Body of pancreas (tissue), 4 donors: ENCODE measurements around the gene SMG7. TPM values are rescaled to one million over a fixed set of nuclear protein-coding genes. Genes with fewer than 3 reads are reported as not detected.

Experiments
- ATAC-seq: fragments of 150-250 bp; one replicate; pipeline ENCODE4 v1.9.1; 2016
- DNase-seq, 4 donors: peaks; one replicate each; pipeline ENCODE4 v3.0.0-alpha.2; 2019
- H3K27ac ChIP-seq, 4 donors: fragments of 200-600 bp; sonication (generic); 1 replicate in 3 of 4; 2 replicates in 1 of 4; pipeline versions ENCODE4 v1.5.1 to v1.6.1; 2016 to 2019; ENCODE audit warnings: mild to moderate bottlenecking in 1 of 4, mixed read lengths in 1 of 4, moderate library complexity in 1 of 4
- H3K27me3 ChIP-seq, 2 donors: fragments of 200-600 bp; sonication (generic); one replicate each; pipeline ENCODE4 v1.6.0; 2016; ENCODE audit warnings: mild to moderate bottlenecking in 1 of 2
- H3K36me3 ChIP-seq, 2 donors: fragments of 200-600 bp; sonication (generic); replicated peaks in 1 of 2; 2 replicates each; pipeline ENCODE4 v1.5.1; 2016; ENCODE audit warnings: low read depth in 2 of 2; ENCODE audit not compliant: insufficient read depth in 1 of 2
- H3K4me1 ChIP-seq: fragments of 200-600 bp; sonication (generic); one replicate; pipeline ENCODE4 v1.6.0; 2016
- H3K4me3 ChIP-seq, 2 donors: fragments of 200-600 bp; sonication (generic); 1 replicate in 1 of 2; 2 replicates in 1 of 2; pipeline ENCODE4 v1.5.1; 2016 to 2019
- H3K9me3 ChIP-seq, 3 donors: fragments of 200-600 bp; sonication (generic); 1 replicate in 2 of 3; 2 replicates in 1 of 3; pipeline ENCODE4 v1.5.1; 2016
- POLR2A ChIP-seq, 3 donors: fragments of 450-650 bp; IDR thresholded peaks; one replicate each; pipeline ENCODE4 v1.6.1; 2016; ENCODE audit warnings: antibody characterized with exemption in 3 of 3, mild to moderate bottlenecking in 2 of 3
- WGBS, 2 donors: methylation state at CpG; one replicate each; pipeline ENCODE4 v1.1.5; 2017; 5-methylcytosine and 5-hydroxymethylcytosine counted together
- intact Hi-C: fragments of 100-400 bp; cut with DNase I; formaldehyde crosslinking; loops from one replicate; pipeline ENCODE4 v1.15.1; 2023
- total RNA-seq, 2 donors: library from RNA; depleted of rRNA; stranded (reverse); fragments of >200 nt; gene quantifications; one replicate each; pipeline ENCODE4 v1.1.0, GENCODE V29; 2016
- TF ChIP-seq, protein P1 (sequence below), 7 experiments: fragments of 450-650 bp in 4 of 7; fragments of 200-600 bp in 3 of 7; sonication (generic) in 3 of 7; IDR thresholded peaks; one replicate each; pipeline ENCODE4 v1.5.1; 2016 to 2019; ENCODE audit warnings: antibody characterized with exemption in 7 of 7

SMG7 gene
- total RNA-seq, 2 donors from 2014 or later = 22.4 to 34.2 TPM

DNA sequence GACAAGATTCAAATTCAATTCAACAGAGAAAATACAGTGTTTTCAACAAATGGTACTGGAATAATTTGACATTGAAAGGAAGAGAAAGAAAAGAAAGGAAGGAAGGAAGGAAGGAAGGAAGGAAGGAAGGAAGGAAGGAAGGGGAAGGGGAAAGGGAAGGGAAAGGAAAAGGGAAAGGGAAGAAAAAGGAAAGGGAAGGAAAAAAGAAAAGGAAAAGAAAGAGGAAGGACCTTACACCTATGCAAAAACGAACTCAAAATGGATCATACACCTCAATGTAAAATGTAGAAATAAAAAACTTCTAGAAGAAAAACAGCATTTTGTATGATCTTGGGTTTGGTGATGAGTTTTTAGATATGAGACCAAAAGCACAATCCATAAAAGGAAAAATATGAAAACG is 34.2 kb upstream of the SMG7 start:
- WGBS, 2 donors = 45 to 60% methylated on average over 2 of the region's 2 CpGs
- H3K27ac ChIP-seq = no peak overlapping the region
- no peaks in the 10 kb centered on the region for H3K27me3 ChIP-seq
- H3K4me1 ChIP-seq = no peaks in the 10 kb centered on the region
- TF ChIP-seq, protein P1, sequence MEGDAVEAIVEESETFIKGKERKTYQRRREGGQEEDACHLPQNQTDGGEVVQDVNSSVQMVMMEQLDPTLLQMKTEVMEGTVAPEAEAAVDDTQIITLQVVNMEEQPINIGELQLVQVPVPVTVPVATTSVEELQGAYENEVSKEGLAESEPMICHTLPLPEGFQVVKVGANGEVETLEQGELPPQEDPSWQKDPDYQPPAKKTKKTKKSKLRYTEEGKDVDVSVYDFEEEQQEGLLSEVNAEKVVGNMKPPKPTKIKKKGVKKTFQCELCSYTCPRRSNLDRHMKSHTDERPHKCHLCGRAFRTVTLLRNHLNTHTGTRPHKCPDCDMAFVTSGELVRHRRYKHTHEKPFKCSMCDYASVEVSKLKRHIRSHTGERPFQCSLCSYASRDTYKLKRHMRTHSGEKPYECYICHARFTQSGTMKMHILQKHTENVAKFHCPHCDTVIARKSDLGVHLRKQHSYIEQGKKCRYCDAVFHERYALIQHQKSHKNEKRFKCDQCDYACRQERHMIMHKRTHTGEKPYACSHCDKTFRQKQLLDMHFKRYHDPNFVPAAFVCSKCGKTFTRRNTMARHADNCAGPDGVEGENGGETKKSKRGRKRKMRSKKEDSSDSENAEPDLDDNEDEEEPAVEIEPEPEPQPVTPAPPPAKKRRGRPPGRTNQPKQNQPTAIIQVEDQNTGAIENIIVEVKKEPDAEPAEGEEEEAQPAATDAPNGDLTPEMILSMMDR (IDR thresholded peaks at IDR 0.05) = no peak
- no peak for TF ChIP-seq POLR2A (IDR thresholded peaks at IDR 0.05)
- intact Hi-C loops = no loop called here
- H3K9me3 ChIP-seq = no peaks in the 10 kb centered on the region
- no peaks in the 10 kb centered on the region for H3K36me3 ChIP-seq
- no peak for ATAC-seq
- H3K4me3 ChIP-seq = no peak overlapping the region
- no peak for DNase-seq

GRCh38 chr1:183443011-183443410 is 29.3 kb upstream of the SMG7 start:
- TF ChIP-seq, protein P1 (IDR thresholded peaks at IDR 0.05) = no peak
- no peak for TF ChIP-seq POLR2A (IDR thresholded peaks at IDR 0.05)
- no peak overlapping the region for H3K4me3 ChIP-seq
- H3K36me3 ChIP-seq = no peaks in the 10 kb centered on the region
- H3K27ac ChIP-seq = no peak overlapping the region
- WGBS, 2 donors = 82 to 88% methylated on average over 2 of the region's 2 CpGs
- intact Hi-C loops = no loop called here
- no peaks in the 10 kb centered on the region for H3K27me3 ChIP-seq
- DNase-seq = no peak
- no peak for ATAC-seq
- H3K9me3 ChIP-seq = no peaks in the 10 kb centered on the region
- H3K4me1 ChIP-seq = no peaks in the 10 kb centered on the region

DNA sequence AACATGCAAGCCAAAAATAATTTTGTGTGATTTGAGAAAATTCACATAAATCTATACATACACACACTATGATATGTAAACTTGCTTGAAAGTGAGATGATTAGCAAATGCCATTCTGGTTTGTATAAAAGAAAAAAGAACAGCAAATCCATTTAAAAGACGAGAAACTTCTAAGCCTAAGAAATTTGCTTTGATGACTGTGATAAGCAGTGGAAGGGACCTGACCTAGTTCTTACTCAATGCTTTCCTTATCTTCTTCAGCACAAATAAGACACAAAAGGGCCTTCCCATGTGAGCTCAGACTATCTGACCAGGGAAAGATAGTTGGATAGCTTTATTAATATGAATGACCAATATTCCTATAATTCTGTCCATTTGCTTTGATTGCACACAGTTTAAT is 28.8 kb upstream of the SMG7 start:
- H3K36me3 ChIP-seq = no peaks in the 10 kb centered on the region
- H3K27ac ChIP-seq = no peak overlapping the region
- no peak for ATAC-seq
- H3K4me3 ChIP-seq = no peak overlapping the region
- H3K27me3 ChIP-seq = no peaks in the 10 kb centered on the region
- intact Hi-C loops = no loop called here
- H3K9me3 ChIP-seq = no peaks in the 10 kb centered on the region
- TF ChIP-seq, protein P1 (IDR thresholded peaks at IDR 0.05) = no peak
- TF ChIP-seq POLR2A (IDR thresholded peaks at IDR 0.05) = no peak
- no peaks in the 10 kb centered on the region for H3K4me1 ChIP-seq
- no peak for DNase-seq
- WGBS, 2 donors = 16 to 43% methylated on average over 1 of the region's 1 CpG

DNA sequence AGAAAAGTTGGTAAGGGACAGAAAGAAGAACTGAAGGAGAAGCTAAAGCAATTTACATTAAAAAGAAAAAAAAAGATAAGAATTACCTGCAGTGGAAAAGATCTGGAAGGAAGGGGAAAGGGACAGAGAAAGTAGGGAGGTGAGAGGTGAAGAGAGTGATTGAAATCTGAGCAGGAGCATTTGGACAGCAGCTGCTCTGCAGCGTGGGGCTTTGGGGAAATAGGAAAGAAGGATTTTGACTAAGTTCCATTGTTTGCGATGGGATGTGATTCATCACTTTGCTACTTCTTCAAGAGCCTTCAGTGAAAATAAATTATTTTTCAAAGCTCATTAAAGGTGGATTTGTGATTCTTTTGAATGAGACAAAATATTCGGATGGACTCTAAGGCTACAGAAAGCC is 28.1 kb upstream of the SMG7 start:
- H3K4me3 ChIP-seq = no peak overlapping the region
- no peaks in the 10 kb centered on the region for H3K4me1 ChIP-seq
- H3K27ac ChIP-seq = no peak overlapping the region
- ATAC-seq (no peak), DNase-seq (no peak)
- intact Hi-C loops = no loop called here
- 60 to 74% methylated on average over 3 of the region's 3 CpGs for WGBS, 2 donors
- TF ChIP-seq POLR2A (IDR thresholded peaks at IDR 0.05) = no peak
- TF ChIP-seq, protein P1 (IDR thresholded peaks at IDR 0.05) = no peak
- no peaks in the 10 kb centered on the region for H3K36me3 ChIP-seq
- no peaks in the 10 kb centered on the region for H3K27me3 ChIP-seq
- H3K9me3 ChIP-seq = no peaks in the 10 kb centered on the region

DNA sequence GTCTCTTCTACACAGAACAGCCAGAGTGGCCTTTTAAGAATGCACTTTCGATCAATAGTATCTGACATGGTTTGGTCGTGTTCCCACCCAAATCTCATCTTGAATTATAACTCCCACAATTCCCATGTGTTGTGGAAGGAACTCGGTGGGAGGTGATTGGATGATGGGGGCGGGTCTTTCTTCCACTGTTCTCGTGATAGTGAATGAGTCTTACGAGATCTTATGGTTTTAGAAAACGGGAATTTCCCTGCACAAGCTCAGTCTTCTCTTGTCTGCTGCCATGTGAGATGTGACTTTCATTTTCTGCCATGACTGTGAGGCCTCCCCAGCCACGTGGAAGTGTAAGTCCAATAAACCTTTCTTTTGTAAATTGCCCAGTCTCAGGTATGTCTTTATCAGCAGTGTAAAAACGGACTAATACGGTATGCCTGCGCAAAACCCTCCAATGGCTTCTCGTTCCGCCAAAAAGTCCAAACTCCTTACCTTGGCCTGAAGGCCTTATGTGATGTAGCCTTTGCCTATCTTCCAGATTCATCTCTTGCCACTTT is 23.0 kb upstream of the SMG7 start:
- Histone ChIP-seq H3K27ac (no peak overlapping the region), H3K4me1 (no peaks in the 10 kb centered on the region), H3K36me3 (no peaks in the 10 kb centered on the region), H3K27me3 (no peaks in the 10 kb centered on the region), H3K9me3 (no peaks in the 10 kb centered on the region), H3K4me3 (no peak overlapping the region)
- intact Hi-C loops = no loop called here
- TF ChIP-seq POLR2A (IDR thresholded peaks at IDR 0.05) = no peak
- TF ChIP-seq, protein P1 (IDR thresholded peaks at IDR 0.05) = no peak
- WGBS, 2 donors = 80 to 85% methylated on average over 13 of the region's 13 CpGs
- ATAC-seq (no peak), DNase-seq (no peak)
